Testis (tissue), 3 donors: Measurements from ENCODE around the gene PRKACG. TPM values are rescaled to one million over a fixed set of nuclear protein-coding genes. Genes with fewer than 3 reads are reported as not detected.

Experiments
- DNase-seq: peaks from one replicate; pipeline ENCODE4 v3.0.0-alpha.2; 2019
- H3K27ac ChIP-seq, 2 donors: fragments of 200-600 bp; sonication (generic); one replicate each; pipeline ENCODE4 v1.5.1; 2019
- H3K27me3 ChIP-seq: fragments of 200-600 bp; sonication (generic); one replicate; pipeline ENCODE4 v1.5.1; 2019
- H3K36me3 ChIP-seq: fragments of 200-600 bp; sonication (generic); one replicate; pipeline ENCODE4 v1.5.1; 2017; ENCODE audit warnings: low read depth; ENCODE audit errors: missing control alignments
- H3K4me1 ChIP-seq: fragments of 200-600 bp; sonication (generic); one replicate; pipeline ENCODE4 v1.5.1; 2019
- H3K4me3 ChIP-seq, 2 donors: fragments of 200-600 bp; sonication (generic); one replicate each; pipeline ENCODE4 v1.5.1; 2017 to 2019
- H3K9me3 ChIP-seq: fragments of 200-600 bp; sonication (generic); one replicate; pipeline ENCODE4 v1.5.1; 2017
- CTCF ChIP-seq, 3 experiments: fragments of 450-650 bp in 2 of 3; fragments of 200-600 bp in 1 of 3; sonication (generic) in 1 of 3; IDR thresholded peaks; one replicate each; pipeline ENCODE4 v1.5.1; 2016 to 2019; ENCODE audit warnings: antibody characterized with exemption in 3 of 3, mild to moderate bottlenecking in 2 of 3, moderate library complexity in 1 of 3
- POLR2A ChIP-seq: fragments of 450-650 bp; IDR thresholded peaks from one replicate; pipeline ENCODE4 v1.6.1; 2017; ENCODE audit warnings: antibody characterized with exemption, mild to moderate bottlenecking, moderate library complexity
- WGBS, 2 donors: methylation state at CpG; one replicate each; pipeline ENCODE4 v1.1.5; 2018; 5-methylcytosine and 5-hydroxymethylcytosine counted together
- intact Hi-C: fragments of 100-400 bp; cut with DNase I; formaldehyde crosslinking; loops from one replicate; pipeline ENCODE4 v1.15.1; 2023; ENCODE audit warnings: low total_unique reads
- polyA plus RNA-seq: library from polyadenylated mRNA; stranded (reverse); fragments of 350-450 nt; fragmentation: Illumina TruSeq; extraction: RNeasy Lipid Tissue Mini Kit (QIAGEN cat#74804); gene quantifications from one replicate; pipeline ENCODE4 v1.2.3, GENCODE V29; 2014; ENCODE audit warnings: low read depth, low replicate concordance; ENCODE audit not compliant: insufficient read depth
- total RNA-seq, 2 donors: library from RNA; depleted of rRNA; stranded (reverse); fragments of >200 nt; gene quantifications; one replicate each; pipeline ENCODE4 v1.2.3, GENCODE V29; 2016

Gene PRKACG
- total and polyA plus RNA-seq, 3 donors from 2014 or later: 14.0 to 46.5 (median 14.2) TPM

DNA sequence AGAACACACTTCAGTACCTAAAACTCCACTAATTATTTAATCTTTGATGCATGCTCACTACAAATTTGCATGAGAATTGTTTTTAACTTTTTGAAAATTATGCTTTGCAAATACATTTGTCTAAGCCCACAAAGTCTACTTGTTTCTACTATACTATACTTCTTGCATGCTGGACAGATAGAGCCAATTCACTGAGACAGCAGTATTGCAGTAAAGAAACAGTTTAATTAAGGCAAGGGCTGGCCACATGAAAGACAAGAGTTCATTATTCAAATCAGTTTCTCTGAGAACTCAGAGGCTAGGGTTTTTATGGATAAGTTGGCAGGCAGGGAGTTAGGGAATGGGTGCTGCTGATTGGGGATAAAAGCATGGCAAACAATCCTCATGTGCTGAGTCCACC lies 15.6 kb upstream of the PRKACG start:
- TF ChIP-seq CTCF (IDR thresholded peaks at IDR 0.05) (no peak), POLR2A (no peak)
- no peak overlapping the region for H3K4me3 ChIP-seq
- H3K36me3 ChIP-seq: no peaks in the 10 kb centered on the region
- H3K27ac ChIP-seq: no peak overlapping the region
- no peak for DNase-seq
- H3K27me3 ChIP-seq: no peaks in the 10 kb centered on the region
- no peaks in the 10 kb centered on the region for H3K4me1 ChIP-seq
- H3K9me3 ChIP-seq: no peaks in the 10 kb centered on the region
- intact Hi-C loops: no loop called here

DNA sequence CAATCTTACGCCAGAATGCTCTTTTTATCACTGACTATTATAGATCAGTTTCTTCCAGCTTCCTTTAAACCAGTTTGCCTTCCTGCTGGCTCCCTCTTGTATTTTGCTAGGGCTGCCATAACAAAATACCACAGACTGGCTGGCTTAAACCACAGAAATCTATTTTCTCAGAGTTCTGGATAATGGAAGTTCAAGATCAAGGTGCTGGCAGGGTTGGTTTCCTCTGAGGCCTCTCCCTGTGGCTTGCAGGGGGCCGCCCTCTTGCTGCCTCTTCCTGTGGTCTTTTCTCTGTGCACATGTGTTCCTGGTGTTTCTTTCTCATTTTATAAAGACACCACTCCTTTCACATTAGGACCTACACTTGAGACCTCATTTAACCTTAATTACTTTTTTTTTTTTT lies 14.8 kb upstream of the PRKACG start:
- Histone ChIP-seq H3K4me1 (no peaks in the 10 kb centered on the region), H3K4me3 (no peak overlapping the region), H3K36me3 (no peaks in the 10 kb centered on the region), H3K9me3 (no peaks in the 10 kb centered on the region), H3K27ac (no peak overlapping the region), H3K27me3 (no peaks in the 10 kb centered on the region)
- DNase-seq: no peak
- no peak for TF ChIP-seq CTCF (IDR thresholded peaks at IDR 0.05)
- TF ChIP-seq POLR2A: no peak
- intact Hi-C loops: no loop called here
- 87 to 95% methylated on average over 2 of the region's 2 CpGs for WGBS, 2 donors

- peak; percentile 56 for DNase-seq
- Histone ChIP-seq H3K36me3 (no peaks in the 10 kb centered on the region), H3K4me1 (no peaks in the 10 kb centered on the region), H3K27ac (no peak overlapping the region), H3K9me3 (no peaks in the 10 kb centered on the region), H3K27me3 (no peaks in the 10 kb centered on the region), H3K4me3 (no peak overlapping the region)
- TF ChIP-seq CTCF (IDR thresholded peaks at IDR 0.05): peak; percentile 56 to 65 (median 59)
- TF ChIP-seq POLR2A: no peak
- intact Hi-C loops: no loop called here
- 62 to 74% methylated on average over 5 of the region's 5 CpGs for WGBS, 2 donors
These were observed 13.6 kb upstream of the PRKACG start for GRCh38 chr9:69027355-69028097.

- Histone ChIP-seq H3K27ac (no peak overlapping the region), H3K27me3 (no peaks in the 10 kb centered on the region), H3K9me3 (no peaks in the 10 kb centered on the region), H3K4me1 (no peaks in the 10 kb centered on the region), H3K4me3 (no peak overlapping the region), H3K36me3 (no peaks in the 10 kb centered on the region)
- 42 to 62% methylated on average over 7 of the region's 7 CpGs for WGBS, 2 donors
- no peak for TF ChIP-seq POLR2A
- TF ChIP-seq CTCF (IDR thresholded peaks at IDR 0.05): no peak
- no peak for DNase-seq
- intact Hi-C loops: no loop called here
These were observed 9.7 kb upstream of the PRKACG start for GRCh38 chr9:69023650-69024049.
